Activated CD4-positive, alpha-beta T cell treated with anti-CD3 and anti-CD28 coated beads for 36 hours (primary cell): Measurements from ENCODE around the gene MEFV. TPM values are rescaled to one million over a fixed set of nuclear protein-coding genes. Genes with fewer than 3 reads are reported as not detected.

Experiments used
- ATAC-seq: fragments of 200-7000 bp; cut with Tn5 transposase; one replicate; pipeline ENCODE4 v1.10.0; 2021; ENCODE audit warnings: mild to moderate bottlenecking, moderate library complexity
- CTCF ChIA-PET: fragments of 350-600 bp; sonication (Branson Sonifier 250); formaldehyde crosslinking; loops from one replicate; lab custom pipeline; 2021; ENCODE audit warnings: antibody characterized with exemption; lab: Charles Lee
- POLR2A ChIA-PET: fragments of 350-600 bp; sonication (Branson Sonifier 250); formaldehyde crosslinking; loops from one replicate; lab custom pipeline; 2021; ENCODE audit warnings: antibody characterized with exemption, inconsistent platforms; lab: Charles Lee
- DNase-seq: peaks from one replicate; pipeline ENCODE4 v3.0.0-alpha.2; 2020
- H3K27ac Mint-ChIP-seq: one replicate; pipeline ENCODE4 v1.8.0; 2021; ENCODE audit warnings: mixed read lengths
- H3K27me3 Mint-ChIP-seq: one replicate; pipeline ENCODE4 v1.8.0; 2021; ENCODE audit warnings: mixed read lengths
- H3K36me3 Mint-ChIP-seq: one replicate; pipeline ENCODE4 v1.8.0; 2021; ENCODE audit warnings: low read depth, mixed read lengths
- H3K4me1 Mint-ChIP-seq: one replicate; pipeline ENCODE4 v1.8.0; 2021; ENCODE audit warnings: mixed read lengths
- H3K4me3 Mint-ChIP-seq: one replicate; pipeline ENCODE4 v1.8.0; 2021; ENCODE audit warnings: mild to moderate bottlenecking, moderate library complexity, mixed read lengths
- H3K9me3 Mint-ChIP-seq: one replicate; pipeline ENCODE4 v1.8.0; 2021; ENCODE audit warnings: low read depth, mixed read lengths
- intact Hi-C, 2 experiments: fragments of 100-400 bp; cut with DNase I in 1 of 2; cut with micrococcal nuclease in 1 of 2; formaldehyde crosslinking; loops; one replicate each; pipeline versions ENCODE4 v1.14.2 to v1.15.1; 2022 to 2024; cut with DNase I, micrococcal nuclease
- total RNA-seq, 2 experiments: library from RNA; stranded (reverse); gene quantifications; one replicate each; pipeline ENCODE4 v1.2.3, GENCODE V29; 2021

The MEFV gene
- total RNA-seq, 2 experiments from 2014 or later = 0.09 to 0.14 TPM

- Mint-ChIP-seq H3K36me3 (no peaks in the 10 kb centered on the region), H3K27me3 (peaks cover 2% of the 10 kb centered on the region), H3K4me3 (no peak overlapping the region), H3K9me3 (no peaks in the 10 kb centered on the region), H3K27ac (no peak overlapping the region), H3K4me1 (peaks cover 3% of the 10 kb centered on the region)
- DNase-seq = no peak
- CTCF ChIA-PET = no interaction called here
- POLR2A ChIA-PET = no interaction called here
- no peak for ATAC-seq
- intact Hi-C loops = no loop called here
These were observed 9.6 kb downstream of the MEFV start for GRCh38 chr16:3246876-3247275.

DNA sequence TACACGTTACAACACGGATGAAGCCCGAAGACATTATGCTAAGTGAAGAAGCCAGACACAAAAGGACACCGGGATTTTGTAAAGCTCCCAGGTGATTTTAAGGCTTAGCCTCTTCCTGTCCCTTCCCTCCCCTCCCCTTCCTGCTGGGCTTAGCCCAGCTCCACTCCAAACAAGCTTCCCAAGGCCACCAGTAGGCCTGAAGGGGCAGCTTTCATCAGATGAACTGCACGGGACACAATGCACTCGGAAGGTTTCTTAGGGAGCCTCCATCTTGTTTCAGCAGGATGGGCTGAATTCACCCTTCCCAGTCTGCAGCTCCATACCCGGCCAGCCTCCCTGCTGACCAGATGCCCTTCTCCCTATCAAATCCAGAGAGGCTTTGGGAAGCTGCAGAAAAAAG is 10.4 kb downstream of the MEFV start:
- Mint-ChIP-seq H3K9me3 (no peaks in the 10 kb centered on the region), H3K4me1 (peaks cover 3% of the 10 kb centered on the region), H3K36me3 (no peaks in the 10 kb centered on the region), H3K27ac (no peak overlapping the region), H3K27me3 (peaks cover 2% of the 10 kb centered on the region), H3K4me3 (no peak overlapping the region)
- POLR2A ChIA-PET = no interaction called here
- intact Hi-C loops = no loop called here
- CTCF ChIA-PET = interaction anchor here (0.5 kb wide), 1 partner anchor 295 kb away, joined by 3 read pairs; no protein-coding TSS in a partner anchor
- no peak for DNase-seq
- ATAC-seq = no peak

- CTCF ChIA-PET = interaction anchor here (0.9 kb wide), 1 partner anchor 23 kb away, joined by 4 read pairs; no protein-coding TSS in a partner anchor
- Mint-ChIP-seq H3K27ac (no peak overlapping the region), H3K9me3 (no peaks in the 10 kb centered on the region), H3K27me3 (peaks cover 5% of the 10 kb centered on the region), H3K4me1 (peaks cover 3% of the 10 kb centered on the region), H3K4me3 (no peak overlapping the region), H3K36me3 (no peaks in the 10 kb centered on the region)
- POLR2A ChIA-PET = no interaction called here
- DNase-seq (no peak), ATAC-seq (peak; percentile 53)
- intact Hi-C loops = no loop called here
These were observed 12.6 kb downstream of the MEFV start for GRCh38 chr16:3243882-3244281.

- Mint-ChIP-seq H3K36me3 (no peaks in the 10 kb centered on the region), H3K27ac (no peak overlapping the region), H3K9me3 (no peaks in the 10 kb centered on the region), H3K4me3 (no peak overlapping the region), H3K27me3 (peaks cover 5% of the 10 kb centered on the region), H3K4me1 (peaks cover 3% of the 10 kb centered on the region)
- ATAC-seq = no peak
- intact Hi-C loops = no loop called here
- POLR2A ChIA-PET = no interaction called here
- CTCF ChIA-PET = no interaction called here
- DNase-seq = no peak
These were observed 13.7 kb downstream of the MEFV start for GRCh38 chr16:3242709-3243108.

DNA sequence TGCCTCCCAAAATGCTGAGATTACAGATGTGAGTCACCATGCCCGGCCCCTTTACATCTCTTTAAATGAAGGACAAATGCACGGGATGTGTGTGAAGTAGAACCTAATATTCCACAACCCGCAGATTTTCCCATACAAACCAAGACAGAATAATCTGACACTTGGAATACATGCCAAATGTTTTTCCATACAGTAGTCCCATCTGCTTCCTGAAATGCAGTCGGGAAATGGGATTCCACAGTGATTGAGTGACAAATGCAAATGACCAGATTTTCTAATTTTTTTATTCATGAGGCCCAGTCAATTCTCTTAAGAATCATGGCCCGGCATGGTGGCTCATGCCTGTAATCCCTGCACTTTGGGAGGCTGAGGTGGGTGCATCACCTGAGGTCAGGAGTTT is 14.7 kb downstream of the MEFV start:
- peaks cover 3% of the 10 kb centered on the region for H3K4me1 Mint-ChIP-seq
- H3K4me3 Mint-ChIP-seq = no peak overlapping the region
- H3K36me3 Mint-ChIP-seq = no peaks in the 10 kb centered on the region
- no peak for DNase-seq
- peaks cover 5% of the 10 kb centered on the region for H3K27me3 Mint-ChIP-seq
- CTCF ChIA-PET = no interaction called here
- no peak overlapping the region for H3K27ac Mint-ChIP-seq
- intact Hi-C loops = no loop called here
- ATAC-seq = no peak
- POLR2A ChIA-PET = no interaction called here
- peaks cover 2% of the 10 kb centered on the region for H3K9me3 Mint-ChIP-seq

- Mint-ChIP-seq H3K9me3 (peaks cover 14% of the 10 kb centered on the region), H3K27me3 (peaks cover 3% of the 10 kb centered on the region), H3K4me3 (peak overlapping the region; percentile 65), H3K27ac (peak overlapping the region; percentile 65), H3K36me3 (peaks cover 29% of the 10 kb centered on the region), H3K4me1 (peaks cover 30% of the 10 kb centered on the region)
- ChIA-PET POLR2A (no interaction called here), CTCF (interaction anchor here (0.6 to 1.1 kb wide), 4 partner anchors 18 to 74 kb away, joined by 3 read pairs; no protein-coding TSS in a partner anchor)
- DNase-seq (peak; percentile 63), ATAC-seq (no peak)
- intact Hi-C loops = loop anchor here (1.0 to 2.0 kb wide), 12 partner anchors 21 to 375 kb away; partner anchors contain the start of genes ZNF263 (in 2 of the 2), OR1F1 (in 1 of the 2), SLX4 (in 1 of the 2) and TIGD7 (in 1 of the 2)
These were observed 20.4 kb downstream of the MEFV start for GRCh38 chr16:3235856-3236669.

DNA sequence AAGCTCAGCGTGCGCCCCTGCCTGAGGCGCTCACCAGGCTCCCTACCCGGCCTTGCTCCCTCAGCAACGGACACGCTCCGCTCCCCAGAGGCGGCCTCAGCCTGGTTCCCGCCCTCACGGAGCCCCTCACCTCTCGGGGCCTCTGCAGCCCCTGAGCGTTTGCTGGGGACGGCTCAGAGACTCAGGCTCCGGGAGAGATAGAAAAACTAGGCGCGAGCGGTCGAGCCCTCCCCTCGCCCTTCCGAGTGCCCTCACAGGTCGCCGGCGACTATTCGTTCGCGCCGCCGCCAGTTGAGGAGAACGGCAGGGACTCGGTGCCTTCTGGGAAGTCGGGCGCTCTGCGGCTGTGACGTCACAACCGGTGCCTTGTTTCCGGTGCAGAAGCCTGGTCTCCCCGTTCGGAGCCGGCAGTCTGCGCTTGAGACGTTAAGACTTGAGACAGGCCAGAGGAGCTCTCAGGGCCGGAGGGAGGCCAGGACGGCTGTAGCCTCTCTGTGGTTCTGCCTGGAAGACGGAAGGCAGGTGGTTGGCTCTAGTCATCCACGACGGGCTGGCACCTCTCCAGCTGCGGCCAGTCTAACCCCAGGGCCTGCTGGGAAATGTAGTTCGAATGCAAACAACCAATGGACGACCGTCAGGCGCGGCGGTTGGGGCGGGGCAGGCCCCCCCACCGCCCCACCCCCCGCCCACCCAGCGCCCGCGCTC is 21.4 kb downstream of the MEFV start, which contains the start of gene ZNF200:
Gene ZNF200 (minus strand): TSS at position 302 of the 705 bp plus-strand sequence. CDS start 1,403 bp downstream, outside the sequence.
- ChIA-PET CTCF (interaction anchor here (0.9 to 1.1 kb wide), 2 partner anchors 63 to 106 kb away, joined by 3 read pairs; no protein-coding TSS in a partner anchor), POLR2A (interaction anchor here (0.6 kb wide), 1 partner anchor 153 kb away, joined by 9 read pairs; no protein-coding TSS in a partner anchor)
- ATAC-seq (peak; percentile 94), DNase-seq (peak; percentile 98)
- H3K4me1 Mint-ChIP-seq = peaks cover 30% of the 10 kb centered on the region
- H3K9me3 Mint-ChIP-seq = peaks cover 22% of the 10 kb centered on the region
- peak within 1 kb of the TSS; percentile 89 for H3K4me3 Mint-ChIP-seq
- peaks cover 39% of the 10 kb centered on the region for H3K36me3 Mint-ChIP-seq
- intact Hi-C loops = loop anchor here (1.0 to 2.0 kb wide), 12 partner anchors 20 to 376 kb away; partner anchors contain the start of genes ZNF263 (in 2 of the 2), OR1F1 (in 1 of the 2), SLX4 (in 1 of the 2) and TIGD7 (in 1 of the 2)
- peaks cover under 1% of the 10 kb centered on the region for H3K27me3 Mint-ChIP-seq
- H3K27ac Mint-ChIP-seq = peak within 1 kb of the TSS; percentile 96

DNA sequence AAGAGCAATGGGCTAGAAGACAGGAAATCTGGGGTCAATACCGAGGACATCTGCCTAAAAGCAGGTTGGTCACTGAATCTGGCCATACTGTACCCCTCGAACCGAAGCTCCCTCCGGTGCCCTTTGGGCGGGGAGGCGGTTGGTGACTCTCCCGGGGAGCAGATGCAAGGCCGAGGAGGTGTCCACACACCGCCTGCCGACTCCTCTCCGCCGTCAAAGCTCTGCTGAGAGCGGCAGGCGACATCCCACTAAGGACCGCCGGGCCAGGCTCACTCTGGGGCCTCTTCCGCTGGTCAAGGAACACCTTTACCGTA is 21.9 kb downstream of the MEFV start:
- DNase-seq = no peak
- peaks cover 23% of the 10 kb centered on the region for H3K9me3 Mint-ChIP-seq
- ATAC-seq = no peak
- CTCF ChIA-PET = interaction anchor here (0.7 to 0.9 kb wide), 3 partner anchors 105 to 619 kb away, joined by 3 read pairs; no protein-coding TSS in a partner anchor
- H3K27ac Mint-ChIP-seq = peak overlapping the region; percentile 96
- H3K4me3 Mint-ChIP-seq = peak overlapping the region; percentile 89
- intact Hi-C loops = loop anchor here (2.0 kb wide), 3 partner anchors 20 to 48 kb away; partner anchors contain the start of genes OR1F1 (in 1 of the 2) and ZNF263 (in 1 of the 2)
- peaks cover 30% of the 10 kb centered on the region for H3K4me1 Mint-ChIP-seq
- H3K36me3 Mint-ChIP-seq = peaks cover 42% of the 10 kb centered on the region
- H3K27me3 Mint-ChIP-seq = no peaks in the 10 kb centered on the region
- POLR2A ChIA-PET = no interaction called here

DNA sequence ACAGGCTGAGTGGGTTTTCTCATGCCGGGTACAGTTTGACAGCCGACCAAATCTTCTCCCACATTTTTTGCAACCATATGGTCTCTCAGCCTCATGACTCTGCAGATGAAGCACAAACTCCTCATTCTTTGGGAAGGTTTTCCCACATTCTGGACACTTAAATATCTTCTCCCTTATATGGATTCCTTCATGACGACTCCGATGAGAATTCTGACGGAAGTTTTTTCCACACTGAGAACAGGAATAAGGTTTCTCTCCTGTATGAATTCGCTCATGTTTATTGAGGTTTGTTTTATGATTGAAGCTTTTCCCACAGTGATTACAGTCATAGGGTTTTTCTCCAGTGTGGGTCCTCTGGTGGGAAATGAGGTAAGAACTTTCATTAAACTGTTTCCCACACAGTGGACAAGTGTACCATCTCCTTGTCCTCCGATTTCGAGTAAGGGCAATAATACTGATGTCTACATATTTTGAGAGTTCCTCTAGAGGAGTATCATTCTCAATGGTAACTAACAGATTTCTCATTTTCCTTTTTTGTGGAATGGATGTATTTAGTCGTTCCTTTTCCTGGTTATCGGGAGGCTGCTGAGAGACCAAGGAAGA is 32.4 kb downstream of the MEFV start:
- peaks cover 43% of the 10 kb centered on the region for H3K9me3 Mint-ChIP-seq
- no peak overlapping the region for H3K4me3 Mint-ChIP-seq
- POLR2A ChIA-PET = no interaction called here
- H3K4me1 Mint-ChIP-seq = no peaks in the 10 kb centered on the region
- no peak for ATAC-seq
- H3K36me3 Mint-ChIP-seq = peaks cover 71% of the 10 kb centered on the region
- no peaks in the 10 kb centered on the region for H3K27me3 Mint-ChIP-seq
- DNase-seq = no peak
- H3K27ac Mint-ChIP-seq = no peak overlapping the region
- CTCF ChIA-PET = no interaction called here
- intact Hi-C loops = no loop called here

GRCh38 chr16:3220839-3221238 is 35.6 kb downstream of the MEFV start:
- Mint-ChIP-seq H3K4me3 (no peak overlapping the region), H3K27ac (no peak overlapping the region), H3K27me3 (no peaks in the 10 kb centered on the region), H3K36me3 (peaks cover 52% of the 10 kb centered on the region), H3K4me1 (peaks cover 11% of the 10 kb centered on the region), H3K9me3 (peaks cover 40% of the 10 kb centered on the region)
- ChIA-PET CTCF (no interaction called here), POLR2A (no interaction called here)
- no peak for ATAC-seq
- no peak for DNase-seq
- intact Hi-C loops = no loop called here

- peaks cover 21% of the 10 kb centered on the region for H3K9me3 Mint-ChIP-seq
- ATAC-seq (peak; percentile 22), DNase-seq (peak; percentile 30)
- peaks cover 29% of the 10 kb centered on the region for H3K4me1 Mint-ChIP-seq
- peak overlapping the region; percentile 94 for H3K27ac Mint-ChIP-seq
- H3K36me3 Mint-ChIP-seq = peaks cover 23% of the 10 kb centered on the region
- POLR2A ChIA-PET = interaction anchor here (0.6 to 1.8 kb wide), 3 partner anchors 67 to 365 kb away, joined by 3 to 6 read pairs (median 5); partner anchors contain the start of genes ZNF174 and ZNF263
- H3K27me3 Mint-ChIP-seq = no peaks in the 10 kb centered on the region
- H3K4me3 Mint-ChIP-seq = peak overlapping the region; percentile 4
- intact Hi-C loops = loop anchor here in 1 of 2 experiments (5.0 to 10.0 kb wide), 2 partner anchors 34 to 149 kb away; no protein-coding TSS in a partner anchor
- CTCF ChIA-PET = interaction anchor here (0.6 to 1.2 kb wide), 2 partner anchors 112 to 115 kb away, joined by 3 read pairs; no protein-coding TSS in a partner anchor
These were observed 40.2 kb downstream of the MEFV start for GRCh38 chr16:3216263-3216640.
